C4-2B (cell line): ENCODE data around the gene DNAJC18.

Source experiments
- H3K27ac ChIP-seq: fragments of 450-650 bp; 2 replicates; pipeline ENCODE4 v1.5.1; 2017
- CTCF ChIP-seq: fragments of 450-650 bp; conservative IDR thresholded peaks from 2 replicates; pipeline ENCODE4 v1.5.1; 2017; ENCODE audit warnings: mild to moderate bottlenecking
- ZFX ChIP-seq: fragments of 450-650 bp; IDR thresholded peaks from 2 replicates; pipeline ENCODE4 v1.6.1; 2017

Gene DNAJC18

GRCh38 chr5:139457653-139458306 lies 18.5 kb upstream of the DNAJC18 start:
- TF ChIP-seq ZFX: no peak
- no peak for TF ChIP-seq CTCF
- no peak overlapping the region for H3K27ac ChIP-seq

GRCh38 chr5:139457241-139457640 lies 17.9 kb upstream of the DNAJC18 start:
- H3K27ac ChIP-seq: no peak overlapping the region

GRCh38 chr5:139456776-139457175 lies 17.5 kb upstream of the DNAJC18 start:
- no peak overlapping the region for H3K27ac ChIP-seq
- TF ChIP-seq ZFX (no peak), CTCF (no peak)

More at GRCh38 chr5:139457241-139457640, 17.9 kb upstream of the DNAJC18 start:
- TF ChIP-seq CTCF (no peak), ZFX (no peak)

GRCh38 chr5:139454568-139455290 lies 15.4 kb upstream of the DNAJC18 start:
- no peak overlapping the region for H3K27ac ChIP-seq
- TF ChIP-seq CTCF: no peak
- TF ChIP-seq ZFX: no peak

- TF ChIP-seq CTCF: no peak
- no peak for TF ChIP-seq ZFX
These were observed 14.6 kb upstream of the DNAJC18 start for GRCh38 chr5:139453683-139454567.

GRCh38 chr5:139451878-139452660 lies 12.7 kb upstream of the DNAJC18 start:
- no peak for TF ChIP-seq ZFX
- no peak for TF ChIP-seq CTCF
- H3K27ac ChIP-seq: no peak overlapping the region

More at GRCh38 chr5:139453683-139454567, 14.6 kb upstream of the DNAJC18 start:
- H3K27ac ChIP-seq: no peak overlapping the region
